AG20443 (cell line): ENCODE measurements around the gene MIDN.

Source experiments
- DNase-seq: peaks from one replicate; pipeline ENCODE4 v3.0.0; 2012; ENCODE audit warnings: low spot score, mixed read lengths

The MIDN gene

GRCh38 chr19:1220976-1221903 is 27.1 kb upstream of the MIDN start:
- peak; percentile 84 for DNase-seq

- no peak for DNase-seq
Observed at GRCh38 chr19:1221904-1222255, 26.5 kb upstream of the MIDN start.

GRCh38 chr19:1222394-1222793 is 26.0 kb upstream of the MIDN start:
- no peak for DNase-seq

GRCh38 chr19:1223018-1223855 is 25.1 kb upstream of the MIDN start:
- no peak for DNase-seq

GRCh38 chr19:1224047-1224825 is 24.1 kb upstream of the MIDN start:
- no peak for DNase-seq

GRCh38 chr19:1224847-1225246 is 23.5 kb upstream of the MIDN start:
- no peak for DNase-seq

GRCh38 chr19:1225440-1226226 is 22.8 kb upstream of the MIDN start:
- DNase-seq, result no peak

GRCh38 chr19:1226227-1226518 is 22.2 kb upstream of the MIDN start:
- DNase-seq, result no peak

- DNase-seq, result no peak
Observed at GRCh38 chr19:1226522-1227303, 21.7 kb upstream of the MIDN start.

- DNase-seq, result no peak
Observed at GRCh38 chr19:1227304-1228054, 20.9 kb upstream of the MIDN start.

GRCh38 chr19:1228161-1228957 is 20.0 kb upstream of the MIDN start:
- DNase-seq, result no peak

- DNase-seq, result no peak
Observed at GRCh38 chr19:1229056-1229923, 19.1 kb upstream of the MIDN start.

GRCh38 chr19:1229924-1230782 is 18.2 kb upstream of the MIDN start:
- DNase-seq, result no peak

GRCh38 chr19:1230783-1231489 is 17.4 kb upstream of the MIDN start:
- no peak for DNase-seq

- DNase-seq, result no peak
Observed at GRCh38 chr19:1231729-1232637, 16.4 kb upstream of the MIDN start.

- no peak for DNase-seq
Observed at GRCh38 chr19:1232652-1233072, 15.7 kb upstream of the MIDN start.
